Measurements from ENCODE around the gene GORASP2.

The GORASP2 gene

GRCh38 chr2:170944545-170944944 lies 15.5 kb downstream of the GORASP2 start:
- no peak overlapping the region for H3K4me3 ChIP-seq (ENCODE audit: insufficient read length, low read depth)
- H3K27me3 ChIP-seq (ENCODE audit: insufficient read depth, insufficient read length): no peaks in the 10 kb centered on the region
- DNase-seq (ENCODE audit: low read depth, low spot score): no peak
- no peak overlapping the region for H3K9ac ChIP-seq (ENCODE audit: insufficient read length, low read depth)
- no peaks in the 10 kb centered on the region for H3K4me1 ChIP-seq (ENCODE audit: insufficient read depth, insufficient read length)
- H3K36me3 ChIP-seq (ENCODE audit: insufficient read depth, insufficient read length, low read length): peaks cover 31% of the 10 kb centered on the region
- H3K9me3 ChIP-seq (ENCODE audit: insufficient read depth, low read length): no peaks in the 10 kb centered on the region
- TF ChIP-seq YY1 (IDR thresholded peaks at IDR 0.05; ENCODE audit: insufficient read depth, insufficient read length) (no peak), SUZ12 (IDR thresholded peaks at IDR 0.05; ENCODE audit: extremely low read depth, insufficient read depth, insufficient read length) (no peak), ZNF274 (IDR thresholded peaks at IDR 0.05; ENCODE audit: low read depth, low read length) (no peak)

GRCh38 chr2:170949415-170949814 lies 20.4 kb downstream of the GORASP2 start:
- no peaks in the 10 kb centered on the region for H3K9me3 ChIP-seq (ENCODE audit: insufficient read depth, low read length)
- H3K9ac ChIP-seq (ENCODE audit: insufficient read length, low read depth): no peak overlapping the region
- H3K4me3 ChIP-seq (ENCODE audit: insufficient read length, low read depth): no peak overlapping the region
- no peak for DNase-seq (ENCODE audit: low read depth, low spot score)
- TF ChIP-seq SUZ12 (IDR thresholded peaks at IDR 0.05; ENCODE audit: extremely low read depth, insufficient read depth, insufficient read length) (no peak), YY1 (IDR thresholded peaks at IDR 0.05; ENCODE audit: insufficient read depth, insufficient read length) (no peak), ZNF274 (IDR thresholded peaks at IDR 0.05; ENCODE audit: low read depth, low read length) (no peak)
- no peaks in the 10 kb centered on the region for H3K4me1 ChIP-seq (ENCODE audit: insufficient read depth, insufficient read length)
- no peaks in the 10 kb centered on the region for H3K27me3 ChIP-seq (ENCODE audit: insufficient read depth, insufficient read length)
- peaks cover 74% of the 10 kb centered on the region for H3K36me3 ChIP-seq (ENCODE audit: insufficient read depth, insufficient read length, low read length)

GRCh38 chr2:170950221-170950761 lies 21.2 kb downstream of the GORASP2 start:
- DNase-seq (ENCODE audit: low read depth, low spot score): no peak

DNA sequence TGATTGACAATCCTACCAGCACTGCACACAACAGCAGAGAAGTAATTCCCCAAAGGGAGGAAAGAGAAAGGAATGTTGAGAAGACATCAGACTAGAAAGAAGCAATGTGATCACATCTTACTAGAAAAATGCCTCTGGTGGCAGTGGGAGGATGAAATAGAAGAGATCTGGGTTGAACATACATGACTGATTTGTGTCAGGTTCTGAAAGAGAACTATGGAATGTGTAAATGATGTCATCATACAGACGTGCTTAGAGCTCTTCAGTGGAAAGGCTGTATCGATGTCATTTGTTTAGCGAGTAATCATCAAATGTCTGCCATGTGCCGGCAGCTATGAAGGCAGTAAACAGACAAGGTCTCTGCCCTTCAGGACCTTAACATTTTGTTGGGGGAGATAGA lies 24.9 kb downstream of the GORASP2 start:
- no peaks in the 10 kb centered on the region for H3K4me1 ChIP-seq (ENCODE audit: insufficient read depth, insufficient read length)
- no peaks in the 10 kb centered on the region for H3K9me3 ChIP-seq (ENCODE audit: insufficient read depth, low read length)
- no peak for DNase-seq (ENCODE audit: low read depth, low spot score)
- no peaks in the 10 kb centered on the region for H3K27me3 ChIP-seq (ENCODE audit: insufficient read depth, insufficient read length)
- H3K4me3 ChIP-seq (ENCODE audit: insufficient read length, low read depth): no peak overlapping the region
- TF ChIP-seq YY1 (IDR thresholded peaks at IDR 0.05; ENCODE audit: insufficient read depth, insufficient read length) (no peak), ZNF274 (IDR thresholded peaks at IDR 0.05; ENCODE audit: low read depth, low read length) (no peak), SUZ12 (IDR thresholded peaks at IDR 0.05; ENCODE audit: extremely low read depth, insufficient read depth, insufficient read length) (no peak)
- no peak overlapping the region for H3K9ac ChIP-seq (ENCODE audit: insufficient read length, low read depth)
- peaks cover 97% of the 10 kb centered on the region for H3K36me3 ChIP-seq (ENCODE audit: insufficient read depth, insufficient read length, low read length)

More at GRCh38 chr2:170950221-170950761, 21.2 kb downstream of the GORASP2 start:
- H3K36me3 ChIP-seq (ENCODE audit: insufficient read depth, insufficient read length, low read length): peaks cover 82% of the 10 kb centered on the region
- no peak overlapping the region for H3K9ac ChIP-seq (ENCODE audit: insufficient read length, low read depth)
- no peaks in the 10 kb centered on the region for H3K27me3 ChIP-seq (ENCODE audit: insufficient read depth, insufficient read length)
- TF ChIP-seq YY1 (IDR thresholded peaks at IDR 0.05; ENCODE audit: insufficient read depth, insufficient read length) (no peak), SUZ12 (IDR thresholded peaks at IDR 0.05; ENCODE audit: extremely low read depth, insufficient read depth, insufficient read length) (no peak), ZNF274 (IDR thresholded peaks at IDR 0.05; ENCODE audit: low read depth, low read length) (no peak)
- no peaks in the 10 kb centered on the region for H3K9me3 ChIP-seq (ENCODE audit: insufficient read depth, low read length)
- H3K4me3 ChIP-seq (ENCODE audit: insufficient read length, low read depth): no peak overlapping the region
- H3K4me1 ChIP-seq (ENCODE audit: insufficient read depth, insufficient read length): no peaks in the 10 kb centered on the region

GRCh38 chr2:170963386-170963785 lies 34.3 kb downstream of the GORASP2 start:
- Histone ChIP-seq H3K4me3 (ENCODE audit: insufficient read length, low read depth) (no peak overlapping the region), H3K9ac (ENCODE audit: insufficient read length, low read depth) (no peak overlapping the region), H3K36me3 (ENCODE audit: insufficient read depth, insufficient read length, low read length) (peaks cover 85% of the 10 kb centered on the region), H3K4me1 (ENCODE audit: insufficient read depth, insufficient read length) (no peaks in the 10 kb centered on the region), H3K27me3 (ENCODE audit: insufficient read depth, insufficient read length) (no peaks in the 10 kb centered on the region), H3K9me3 (ENCODE audit: insufficient read depth, low read length) (no peaks in the 10 kb centered on the region)
- TF ChIP-seq ZNF274 (IDR thresholded peaks at IDR 0.05; ENCODE audit: low read depth, low read length): no peak
- no peak for TF ChIP-seq SUZ12 (IDR thresholded peaks at IDR 0.05; ENCODE audit: extremely low read depth, insufficient read depth, insufficient read length)
- no peak for TF ChIP-seq YY1 (IDR thresholded peaks at IDR 0.05; ENCODE audit: insufficient read depth, insufficient read length)
- DNase-seq (ENCODE audit: low read depth, low spot score): no peak

DNA sequence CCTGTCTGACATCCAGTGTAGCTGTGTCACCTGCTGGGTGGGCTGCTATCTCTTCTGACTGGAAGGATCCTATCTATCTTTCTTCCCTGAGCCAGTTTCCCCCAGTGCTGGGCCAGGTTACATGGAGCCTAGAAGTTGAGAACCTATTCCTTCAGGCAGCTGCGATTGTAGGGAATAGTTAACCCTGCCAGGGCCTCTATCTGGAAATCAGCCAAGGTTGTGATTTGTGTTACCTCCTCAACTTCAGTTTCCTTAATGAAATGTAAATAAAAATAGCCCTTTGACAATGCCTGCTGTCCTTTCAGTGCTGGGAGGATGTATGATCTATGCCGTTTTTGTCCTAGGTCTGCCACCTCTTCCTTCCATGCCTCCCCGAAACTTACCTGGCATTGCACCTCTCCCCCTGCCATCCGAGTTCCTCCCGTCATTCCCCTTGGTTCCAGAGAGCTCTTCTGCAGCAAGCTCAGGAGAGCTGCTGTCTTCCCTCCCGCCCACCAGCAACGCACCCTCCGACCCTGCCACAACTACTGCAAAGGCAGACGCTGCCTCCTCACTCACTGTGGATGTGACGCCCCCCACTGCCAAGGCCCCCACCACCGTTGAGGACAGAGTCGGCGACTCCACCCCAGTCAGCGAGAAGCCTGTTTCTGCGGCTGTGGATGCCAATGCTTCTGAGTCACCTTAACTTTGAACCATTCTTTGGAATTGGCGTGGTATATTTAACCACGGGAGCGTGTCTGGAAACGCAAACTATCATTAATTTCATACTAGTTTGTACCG lies 36.6 kb downstream of the GORASP2 start:
- no peak overlapping the region for H3K9ac ChIP-seq (ENCODE audit: insufficient read length, low read depth)
- no peaks in the 10 kb centered on the region for H3K27me3 ChIP-seq (ENCODE audit: insufficient read depth, insufficient read length)
- H3K9me3 ChIP-seq (ENCODE audit: insufficient read depth, low read length): no peaks in the 10 kb centered on the region
- no peak for DNase-seq (ENCODE audit: low read depth, low spot score)
- H3K4me3 ChIP-seq (ENCODE audit: insufficient read length, low read depth): no peak overlapping the region
- no peak for TF ChIP-seq YY1 (IDR thresholded peaks at IDR 0.05; ENCODE audit: insufficient read depth, insufficient read length)
- TF ChIP-seq SUZ12 (IDR thresholded peaks at IDR 0.05; ENCODE audit: extremely low read depth, insufficient read depth, insufficient read length): no peak
- no peak for TF ChIP-seq ZNF274 (IDR thresholded peaks at IDR 0.05; ENCODE audit: low read depth, low read length)
- H3K4me1 ChIP-seq (ENCODE audit: insufficient read depth, insufficient read length): no peaks in the 10 kb centered on the region
- H3K36me3 ChIP-seq (ENCODE audit: insufficient read depth, insufficient read length, low read length): peaks cover 82% of the 10 kb centered on the region

GRCh38 chr2:170966648-170967396 lies 37.8 kb downstream of the GORASP2 start:
- TF ChIP-seq ZNF274 (IDR thresholded peaks at IDR 0.05; ENCODE audit: low read depth, low read length): no peak
- no peak for TF ChIP-seq SUZ12 (IDR thresholded peaks at IDR 0.05; ENCODE audit: extremely low read depth, insufficient read depth, insufficient read length)
- TF ChIP-seq YY1 (IDR thresholded peaks at IDR 0.05; ENCODE audit: insufficient read depth, insufficient read length): no peak
- Histone ChIP-seq H3K4me3 (ENCODE audit: insufficient read length, low read depth) (no peak overlapping the region), H3K36me3 (ENCODE audit: insufficient read depth, insufficient read length, low read length) (peaks cover 71% of the 10 kb centered on the region), H3K27me3 (ENCODE audit: insufficient read depth, insufficient read length) (no peaks in the 10 kb centered on the region), H3K9ac (ENCODE audit: insufficient read length, low read depth) (no peak overlapping the region), H3K9me3 (ENCODE audit: insufficient read depth, low read length) (no peaks in the 10 kb centered on the region), H3K4me1 (ENCODE audit: insufficient read depth, insufficient read length) (no peaks in the 10 kb centered on the region)
- DNase-seq (ENCODE audit: low read depth, low spot score): no peak

Data from NT2/D1 (cell line).